Upper lobe of left lung (tissue), 4 donors: Measurements from ENCODE around the gene CDC42EP1.

Experiments
- POLR2A ChIP-seq, 4 donors: fragments of 450-650 bp; IDR thresholded peaks; one replicate each; pipeline ENCODE4 v1.5.1; 2016 to 2017; ENCODE audit warnings: antibody characterized with exemption in 4 of 4, mild to moderate bottlenecking in 2 of 4
- TF ChIP-seq, protein P1 (sequence below), 6 experiments: fragments of 450-650 bp in 4 of 6; fragments of 200-600 bp in 2 of 6; sonication (generic) in 2 of 6; IDR thresholded peaks; one replicate each; pipeline ENCODE4 v1.5.1; 2016 to 2019; ENCODE audit warnings: antibody characterized with exemption in 6 of 6

DNA sequence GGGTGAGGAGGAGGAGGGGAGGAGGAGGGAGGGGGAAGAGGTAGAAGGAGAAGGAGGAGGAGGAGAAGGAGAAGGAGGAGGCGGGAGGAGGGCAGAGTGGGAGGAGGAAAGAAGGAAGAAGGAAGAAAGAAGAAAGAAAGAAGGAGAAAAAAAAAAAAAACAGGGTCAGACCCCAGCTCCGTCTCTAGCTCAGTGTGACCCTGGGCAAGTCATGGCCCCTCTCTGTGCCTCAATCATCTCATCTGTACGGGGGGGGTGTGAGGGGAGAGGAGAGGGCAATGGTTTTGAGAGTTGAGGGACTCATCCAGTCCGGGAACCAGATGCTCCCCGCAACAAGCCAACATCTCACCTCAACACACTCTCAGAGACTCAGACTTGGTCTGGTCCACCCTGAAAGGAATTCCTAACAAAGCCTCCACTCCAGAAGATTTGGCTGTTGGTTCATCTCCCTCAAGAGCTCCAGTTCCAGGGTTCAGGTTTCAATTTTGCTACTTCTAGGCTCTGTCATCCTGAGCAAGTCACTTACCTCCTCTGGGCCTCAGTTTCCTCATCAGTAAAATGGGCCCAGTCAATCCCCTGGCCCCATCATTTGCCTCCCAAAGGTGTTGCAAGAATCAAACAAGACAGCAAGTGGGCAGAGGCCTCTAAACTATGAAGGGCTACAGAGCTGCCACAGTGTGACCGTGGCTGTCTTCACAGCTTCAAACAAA, 48.7 kb upstream of the CDC42EP1 start:
- TF ChIP-seq POLR2A (IDR thresholded peaks at IDR 0.05) = no peak
- TF ChIP-seq, protein P1, sequence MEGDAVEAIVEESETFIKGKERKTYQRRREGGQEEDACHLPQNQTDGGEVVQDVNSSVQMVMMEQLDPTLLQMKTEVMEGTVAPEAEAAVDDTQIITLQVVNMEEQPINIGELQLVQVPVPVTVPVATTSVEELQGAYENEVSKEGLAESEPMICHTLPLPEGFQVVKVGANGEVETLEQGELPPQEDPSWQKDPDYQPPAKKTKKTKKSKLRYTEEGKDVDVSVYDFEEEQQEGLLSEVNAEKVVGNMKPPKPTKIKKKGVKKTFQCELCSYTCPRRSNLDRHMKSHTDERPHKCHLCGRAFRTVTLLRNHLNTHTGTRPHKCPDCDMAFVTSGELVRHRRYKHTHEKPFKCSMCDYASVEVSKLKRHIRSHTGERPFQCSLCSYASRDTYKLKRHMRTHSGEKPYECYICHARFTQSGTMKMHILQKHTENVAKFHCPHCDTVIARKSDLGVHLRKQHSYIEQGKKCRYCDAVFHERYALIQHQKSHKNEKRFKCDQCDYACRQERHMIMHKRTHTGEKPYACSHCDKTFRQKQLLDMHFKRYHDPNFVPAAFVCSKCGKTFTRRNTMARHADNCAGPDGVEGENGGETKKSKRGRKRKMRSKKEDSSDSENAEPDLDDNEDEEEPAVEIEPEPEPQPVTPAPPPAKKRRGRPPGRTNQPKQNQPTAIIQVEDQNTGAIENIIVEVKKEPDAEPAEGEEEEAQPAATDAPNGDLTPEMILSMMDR (IDR thresholded peaks at IDR 0.05) = no peak
